Right forelimb (tissue), 1 donor: ENCODE measurements around the gene YARS1.
"Not testable (repeated sequence)": the region's sequence is repeated elsewhere in the genome, so short reads cannot be mapped to it uniquely, and the experiment has no call there.

Source experiments
- DNase-seq: peaks from one replicate; pipeline ENCODE4 v3.0.0-alpha.2; 2018

YARS1 gene

DNA sequence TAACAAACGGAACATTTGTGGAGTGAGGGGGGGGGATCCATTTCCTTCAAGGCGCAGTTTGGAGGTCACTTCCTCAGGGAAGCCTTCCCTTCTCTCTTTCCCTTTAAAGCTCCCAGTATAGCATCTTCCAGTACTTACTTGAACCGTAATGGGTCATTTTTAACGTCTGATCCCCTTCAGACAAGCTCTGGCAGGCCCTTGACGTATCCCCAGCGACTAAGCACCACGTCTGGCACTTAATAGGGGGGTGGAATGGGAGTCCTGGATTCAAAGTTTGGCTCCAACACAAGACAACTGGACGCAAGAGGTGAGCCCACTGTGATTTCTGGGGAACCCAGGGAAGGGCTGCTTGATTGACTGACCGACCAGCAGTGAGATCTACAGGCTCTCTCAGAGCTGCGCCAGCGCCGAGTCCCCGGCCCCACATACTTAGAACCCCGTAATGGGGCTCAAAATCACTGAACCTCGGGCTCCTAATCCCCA, 441 bp downstream of the YARS1 start:
- DNase-seq, result no peak

DNA sequence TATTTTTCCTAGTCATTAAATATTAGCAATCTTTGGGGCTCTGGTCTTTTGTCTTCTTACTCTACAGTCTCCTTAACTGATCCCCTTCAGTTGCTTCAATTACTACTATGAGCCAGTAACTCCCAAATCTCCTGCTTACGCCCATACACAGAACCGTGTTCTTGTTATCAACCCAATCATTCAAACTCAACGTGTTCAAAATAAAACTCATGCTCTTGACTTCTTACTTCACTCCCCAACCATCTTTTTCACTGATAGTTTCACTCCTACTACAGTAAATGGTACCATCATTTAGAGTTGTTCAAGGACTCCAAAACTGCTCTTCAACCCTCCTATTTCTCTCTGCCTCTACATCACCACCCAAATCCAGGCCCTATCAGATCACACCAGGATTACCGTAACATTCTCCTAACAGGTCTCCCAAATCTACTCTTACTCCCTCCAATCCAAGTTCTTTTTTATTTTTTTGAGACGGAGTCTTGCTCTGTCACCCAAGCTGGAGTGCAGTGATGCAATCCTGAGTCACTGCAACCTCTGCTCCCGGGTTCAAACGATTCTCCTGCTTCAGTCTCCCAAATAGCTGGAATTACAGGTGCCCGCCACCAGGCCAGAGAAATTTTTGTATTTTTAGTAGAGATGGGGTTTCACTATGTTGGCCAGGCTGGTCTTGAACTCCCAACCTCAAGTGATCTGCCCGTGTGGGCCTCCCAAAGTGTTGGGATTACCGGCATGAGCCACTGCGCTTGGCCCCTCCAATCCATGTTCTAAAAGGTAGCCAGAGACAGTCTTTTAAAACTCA, 3.0 kb downstream of the YARS1 start:
- no peak for DNase-seq

DNA sequence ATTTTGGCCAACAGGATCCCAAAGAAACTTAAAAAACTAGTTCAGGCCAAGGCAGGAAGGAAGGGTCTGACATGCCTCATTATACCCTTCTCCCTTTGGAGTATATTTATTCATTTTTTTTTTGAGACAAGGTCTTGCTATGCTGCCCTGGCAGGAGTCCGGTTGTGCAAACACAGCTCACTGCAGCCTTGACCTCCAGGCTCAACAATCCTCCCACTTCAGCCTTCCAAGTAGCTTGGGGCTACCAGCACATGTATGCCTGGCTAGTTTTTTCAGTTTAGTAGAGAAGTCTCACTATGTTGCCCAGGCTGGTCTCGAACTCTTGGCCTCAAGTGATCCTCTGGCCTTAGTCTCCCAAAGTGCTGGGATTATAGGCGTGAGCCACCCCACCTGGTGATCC, 5.2 kb downstream of the YARS1 start:
- no peak for DNase-seq

DNA sequence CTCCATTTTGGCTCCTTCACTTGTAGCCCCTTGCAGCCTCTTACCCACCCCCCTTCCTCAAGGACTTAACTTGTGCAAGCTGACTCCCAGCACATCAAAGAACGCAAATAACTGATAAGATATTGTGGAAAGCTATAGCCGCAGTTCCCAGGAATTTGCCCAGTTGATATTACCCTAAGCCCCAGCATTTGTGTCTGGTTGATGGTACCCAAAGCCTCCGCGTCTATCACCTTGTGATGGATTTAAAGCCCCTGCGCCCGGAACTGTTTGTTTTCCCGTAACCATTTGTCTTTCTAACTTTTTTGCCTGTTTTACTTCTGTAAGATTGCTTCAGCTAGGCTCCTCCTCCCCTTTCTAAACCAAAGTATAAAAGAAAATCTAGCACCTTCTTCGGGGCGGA, 5.9 kb downstream of the YARS1 start:
- DNase-seq, result no peak

DNA sequence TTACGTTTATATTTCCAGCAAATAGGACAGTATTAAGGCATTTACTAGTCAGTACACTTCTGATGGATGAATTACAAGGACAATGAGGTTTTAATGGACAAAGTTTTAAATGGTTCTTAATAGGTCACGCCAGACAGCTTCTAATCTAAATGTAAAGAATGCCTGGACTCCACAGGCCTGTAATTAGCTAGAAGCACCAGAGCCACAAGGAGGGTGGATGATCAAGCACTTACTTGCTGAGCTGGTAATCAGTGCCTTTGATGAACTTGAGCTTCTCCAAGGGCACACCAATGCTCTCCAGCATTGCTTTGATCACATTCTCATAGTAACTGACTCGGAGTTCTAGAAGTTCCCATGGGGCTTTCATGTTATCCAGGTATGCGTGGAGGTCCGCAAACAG, 6.8 kb downstream of the YARS1 start:
- DNase-seq, result no peak

DNA sequence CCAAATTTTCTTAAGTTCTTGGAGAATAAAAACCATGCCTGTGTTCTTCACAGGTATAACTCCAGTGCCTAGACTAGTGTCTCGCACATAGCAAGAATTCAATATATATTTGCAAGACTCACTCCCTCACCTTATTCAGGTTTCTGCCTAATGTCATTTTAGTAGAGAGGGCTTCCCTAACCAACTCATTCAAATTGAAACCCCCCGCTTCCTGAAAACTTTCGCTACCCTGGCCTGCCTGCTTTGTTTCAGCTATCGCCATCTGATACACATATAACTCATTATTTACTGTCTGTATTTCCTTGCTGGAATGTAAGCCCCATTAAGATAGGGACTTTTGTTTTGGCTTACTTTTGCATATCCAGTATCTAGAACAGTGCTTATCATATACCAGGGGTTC, 8.6 kb downstream of the YARS1 start:
- no peak for DNase-seq

DNA sequence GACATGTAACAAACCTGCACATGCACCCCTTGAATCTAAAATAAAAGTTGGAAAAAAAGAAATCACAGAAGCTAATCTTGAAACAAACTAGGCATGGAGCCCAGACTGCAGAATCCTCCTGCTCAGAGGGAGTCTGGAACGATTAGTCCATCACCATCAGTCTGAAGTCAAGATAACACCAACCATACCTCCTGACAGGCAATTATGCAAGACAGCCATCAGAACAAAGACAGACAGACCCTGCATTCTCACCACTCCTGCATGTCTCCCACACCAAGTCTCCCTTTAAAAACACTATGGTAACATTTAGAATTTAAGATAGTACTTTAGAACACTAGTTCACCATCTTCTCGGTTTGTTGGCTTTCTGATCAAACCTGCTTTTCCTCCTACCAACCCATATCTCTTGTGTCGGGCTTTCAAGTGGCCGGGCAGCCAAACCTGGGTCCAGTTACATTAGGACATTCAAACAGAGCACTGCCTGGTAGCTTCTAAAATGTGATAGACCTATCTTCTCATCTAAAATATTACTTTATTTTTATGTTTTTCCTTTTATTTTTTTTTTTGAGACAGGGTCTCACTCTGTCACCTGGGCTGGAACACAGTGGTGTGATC, 10.1 kb downstream of the YARS1 start:
- DNase-seq, result no peak

DNA sequence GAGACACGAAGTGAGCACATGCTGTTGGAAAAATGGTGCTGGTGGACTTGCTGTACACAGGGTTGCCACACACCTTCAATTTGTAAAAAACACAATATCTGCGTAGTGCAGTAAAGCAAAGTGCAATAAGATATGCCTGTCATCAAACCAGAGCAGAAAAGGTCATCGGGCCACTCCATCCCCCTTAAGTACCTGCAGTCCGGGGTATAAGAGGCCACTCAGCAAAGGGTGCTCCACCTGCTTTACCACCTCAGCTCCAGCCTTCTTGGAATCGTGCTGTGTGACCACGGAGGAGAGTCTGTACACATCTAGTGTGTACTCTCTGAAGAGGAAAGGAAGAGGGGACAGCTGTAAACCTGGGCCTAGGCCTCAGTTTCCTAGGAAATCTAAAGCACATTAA, 10.9 kb downstream of the YARS1 start:
- DNase-seq, result no peak

DNA sequence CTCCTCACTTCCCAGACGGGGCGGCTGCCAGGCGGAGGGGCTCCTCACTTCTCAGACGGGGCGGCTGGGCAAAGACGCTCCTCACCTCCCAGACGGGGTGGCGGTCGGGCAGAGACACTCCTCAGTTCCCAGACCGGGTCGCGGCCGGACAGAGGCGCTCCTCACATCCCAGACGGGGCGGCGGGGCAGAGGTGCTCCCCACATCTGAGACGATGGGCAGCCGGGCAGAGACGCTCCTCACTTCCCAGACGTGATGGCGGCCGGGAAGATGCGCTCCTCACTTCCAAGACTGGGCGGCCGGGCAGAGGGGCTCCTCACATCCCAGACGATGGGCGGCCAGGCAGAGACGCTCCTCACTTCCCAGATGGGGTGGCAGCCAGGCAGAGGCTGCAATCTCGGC, 12.7 kb downstream of the YARS1 start:
- not testable (repeated sequence) for DNase-seq

DNA sequence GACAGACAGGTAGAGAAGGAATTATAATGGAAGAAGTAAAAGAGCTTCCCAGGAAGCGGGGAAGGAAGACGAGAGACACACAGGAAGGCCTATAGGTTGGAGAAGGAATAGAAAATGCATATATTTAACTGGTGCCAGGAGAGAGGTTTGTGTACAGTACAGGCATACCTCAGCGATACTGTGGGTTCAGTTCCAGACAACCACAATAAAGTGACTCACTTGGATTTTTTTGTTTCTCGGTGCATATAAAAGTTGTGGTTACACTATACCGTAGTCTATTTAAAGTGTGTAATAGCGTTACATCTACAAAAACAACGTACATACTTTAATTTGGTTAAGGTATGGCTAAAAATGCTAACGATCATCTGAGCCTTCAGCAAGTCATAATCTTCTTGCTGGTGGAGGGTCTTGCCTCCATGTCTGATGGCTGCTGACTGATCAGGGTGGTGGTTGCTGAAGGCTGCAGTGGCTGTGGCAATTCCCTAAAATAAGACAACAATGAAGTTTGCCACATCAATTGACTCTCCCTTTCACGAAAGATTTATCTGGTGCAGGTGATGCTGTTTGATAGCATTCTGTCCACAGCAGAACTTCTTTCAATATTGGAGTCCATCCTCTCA, 16.0 kb downstream of the YARS1 start:
- no peak for DNase-seq

DNA sequence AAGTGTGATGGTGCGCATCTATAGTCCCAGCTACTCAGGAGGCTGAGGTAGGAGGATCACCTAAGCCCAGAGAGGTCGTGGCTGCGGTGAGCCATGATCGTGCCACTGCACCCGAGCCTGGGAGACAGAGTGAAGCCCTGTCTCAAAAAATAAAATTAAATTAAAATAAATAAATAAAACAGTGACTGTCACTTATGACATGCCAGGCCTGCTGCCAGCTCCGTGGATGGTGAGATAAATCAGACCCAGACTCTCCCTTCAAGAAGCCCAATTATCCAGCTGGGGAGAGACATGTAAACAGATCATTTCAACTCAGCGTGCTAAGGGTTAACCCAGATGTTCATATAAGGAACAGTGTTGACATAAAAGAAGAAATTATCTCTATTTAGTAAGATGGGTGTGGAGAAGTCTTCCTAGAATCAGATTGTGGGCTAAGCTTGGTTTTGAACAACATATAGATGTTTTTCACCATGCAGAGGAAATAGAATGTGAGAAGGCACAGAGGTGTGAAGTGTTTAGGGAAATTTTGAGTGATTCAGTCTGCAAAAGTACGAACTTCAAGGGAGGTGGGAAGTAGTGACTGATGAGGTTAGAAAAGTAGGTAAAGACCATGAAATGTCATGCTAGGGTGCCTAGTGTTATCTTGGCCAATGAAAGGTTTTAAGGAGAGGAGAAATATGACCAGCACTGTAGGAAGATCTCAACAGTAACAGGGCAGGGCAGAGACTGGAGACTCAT, 18.3 kb downstream of the YARS1 start:
- DNase-seq, result no peak

DNA sequence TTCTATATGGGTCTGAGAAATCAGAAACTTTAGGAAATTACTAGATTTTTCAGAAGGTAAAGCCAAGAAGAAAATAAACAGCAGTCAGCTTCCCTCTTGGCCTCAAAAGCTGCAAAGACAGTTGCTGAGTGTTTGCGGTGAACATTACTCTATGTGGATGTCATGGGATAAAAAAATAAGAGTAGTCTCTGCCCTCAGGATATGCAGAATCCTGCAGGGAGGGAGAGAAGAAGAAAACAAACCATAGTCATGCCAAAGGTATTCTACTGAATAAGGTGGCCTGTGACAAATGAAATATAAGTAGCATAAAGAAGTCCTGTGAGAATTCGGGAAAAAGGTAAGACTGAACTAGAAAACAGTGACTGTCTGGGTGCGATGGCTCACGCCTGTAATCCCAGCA, 19.0 kb downstream of the YARS1 start:
- DNase-seq, result no peak

DNA sequence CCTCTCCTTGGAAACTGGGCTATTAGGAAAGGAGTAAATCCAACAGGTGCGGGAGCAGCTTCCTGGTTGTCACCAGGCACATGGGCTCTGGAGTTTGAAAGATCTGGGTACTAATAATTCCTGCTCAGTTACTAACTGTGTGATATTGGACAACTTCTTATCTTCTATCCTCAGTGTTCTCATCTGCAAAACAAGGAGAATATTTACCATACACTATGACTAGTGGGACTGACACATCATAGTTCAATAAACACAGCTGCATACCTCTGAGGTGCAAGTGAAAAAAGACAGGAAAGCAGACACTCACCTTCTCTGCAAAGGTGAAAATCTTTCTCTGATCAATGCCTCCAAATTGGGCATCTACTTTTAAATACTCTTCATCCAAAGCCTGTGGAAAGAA, 19.7 kb downstream of the YARS1 start:
- DNase-seq, result no peak

DNA sequence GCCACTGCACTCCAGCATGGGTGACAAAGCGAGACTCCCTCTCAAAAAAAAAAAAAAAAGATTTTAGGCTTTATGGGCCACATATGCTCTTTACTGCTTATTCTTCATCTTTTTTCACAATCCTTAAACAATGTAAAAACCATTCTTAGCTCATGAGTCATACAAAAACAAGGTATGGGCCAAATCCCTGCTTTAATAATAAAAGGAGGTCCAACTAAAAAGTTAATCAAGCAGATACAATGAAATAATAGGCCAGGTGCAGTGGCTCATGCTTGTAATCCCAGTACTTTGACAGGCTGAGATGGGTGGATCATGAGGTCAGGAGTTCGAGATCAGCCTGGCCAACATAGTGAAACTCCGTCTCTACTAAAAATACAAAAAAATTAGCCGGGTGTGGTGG, 21.4 kb downstream of the YARS1 start:
- DNase-seq, result not testable (repeated sequence)

DNA sequence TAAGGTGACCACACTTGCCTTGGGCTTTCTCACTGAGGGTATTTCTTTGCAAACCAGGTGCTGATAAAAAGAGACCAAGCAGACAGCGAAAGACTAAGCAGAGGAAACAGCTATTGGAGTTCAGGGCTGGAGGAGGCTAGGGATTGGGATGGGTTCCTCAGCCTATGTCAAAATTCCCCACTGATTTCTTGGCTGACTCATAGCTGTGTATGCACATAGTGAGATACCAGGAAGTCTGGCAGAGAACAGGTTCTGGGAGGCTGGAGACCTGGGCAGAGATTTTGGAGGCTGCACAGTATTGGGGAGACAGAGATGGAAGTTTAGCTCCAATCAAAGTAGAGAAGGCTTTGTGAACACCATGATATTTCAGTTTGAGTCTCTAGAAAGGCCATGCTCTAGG, 25.3 kb downstream of the YARS1 start:
- DNase-seq, result no peak

DNA sequence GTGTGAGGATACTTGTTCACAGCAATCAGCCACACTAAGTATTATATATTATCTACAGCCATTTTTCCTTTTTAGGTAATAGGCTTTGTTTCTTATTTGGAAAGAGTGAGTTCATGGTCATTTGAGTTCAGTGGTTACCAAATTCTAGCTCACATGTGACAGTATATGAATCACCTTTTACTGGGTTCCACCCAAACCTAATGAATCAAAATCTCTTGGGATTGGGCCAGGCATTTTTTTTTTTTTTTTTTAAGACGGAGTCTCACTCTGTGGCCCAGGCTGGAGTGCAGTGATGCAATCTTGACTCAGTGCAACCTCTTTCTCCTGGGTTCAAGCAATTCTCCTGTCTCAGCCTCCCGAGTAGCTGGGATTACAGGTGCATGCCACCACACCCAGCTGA, 27.8 kb downstream of the YARS1 start:
- not testable (repeated sequence) for DNase-seq

DNA sequence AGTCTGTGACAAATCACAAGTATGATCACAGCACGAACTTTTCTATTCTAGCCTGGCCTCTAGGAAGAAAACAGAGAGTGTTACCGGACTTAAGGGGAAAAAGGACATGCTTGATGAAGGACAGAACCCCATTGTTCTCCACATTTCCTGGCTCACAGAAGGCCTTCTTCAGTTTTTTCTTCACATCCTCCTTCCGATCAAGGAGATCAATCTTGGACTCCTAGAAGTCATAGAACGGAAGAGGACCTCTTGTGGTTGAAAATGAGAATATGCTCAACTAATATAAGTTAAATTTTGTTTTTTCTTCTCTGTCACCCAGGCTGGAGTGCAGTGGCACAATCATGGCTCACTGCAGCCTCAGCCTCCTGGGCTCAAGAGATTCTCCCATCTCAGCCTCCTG, 30.3 kb downstream of the YARS1 start:
- DNase-seq, result no peak

DNA sequence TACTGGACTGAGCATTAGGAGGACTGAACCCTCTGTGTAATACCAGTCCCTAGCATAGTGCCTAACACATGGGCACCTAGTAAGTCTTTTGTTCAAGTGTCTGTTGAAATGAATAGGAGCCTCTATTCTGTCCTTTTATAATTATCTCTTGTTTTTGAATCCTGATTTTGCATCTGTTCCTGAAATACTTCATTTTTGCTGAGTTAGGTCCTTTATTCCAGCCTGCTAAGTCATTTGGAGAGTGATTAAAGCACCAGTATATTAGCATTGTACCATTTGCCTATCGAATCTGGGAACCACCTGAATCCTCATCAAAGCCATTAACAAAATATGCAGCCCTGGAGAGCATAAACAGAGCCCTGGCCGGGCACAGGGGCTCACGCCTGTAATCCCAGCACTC, 32.3 kb downstream of the YARS1 start:
- DNase-seq, result no peak

DNA sequence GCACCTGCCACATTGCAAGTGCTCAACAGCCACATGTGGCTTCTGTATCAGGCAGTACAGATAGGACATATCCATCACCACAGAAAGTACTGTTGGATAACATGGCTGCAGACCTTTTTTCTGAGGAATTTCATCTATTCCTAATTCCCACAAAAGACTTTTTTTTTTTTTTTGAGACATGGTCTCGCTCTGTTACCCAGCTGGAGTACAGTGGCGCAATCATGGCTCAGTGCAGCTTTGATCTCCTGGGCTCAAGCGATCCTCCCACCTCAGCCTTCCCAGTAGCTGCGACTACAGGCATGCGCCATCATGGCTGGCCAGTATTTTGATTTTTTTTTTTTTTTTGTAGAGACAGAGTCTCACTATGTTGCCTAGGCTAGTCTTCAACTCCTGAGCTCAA, 33.3 kb downstream of the YARS1 start:
- no peak for DNase-seq

DNA sequence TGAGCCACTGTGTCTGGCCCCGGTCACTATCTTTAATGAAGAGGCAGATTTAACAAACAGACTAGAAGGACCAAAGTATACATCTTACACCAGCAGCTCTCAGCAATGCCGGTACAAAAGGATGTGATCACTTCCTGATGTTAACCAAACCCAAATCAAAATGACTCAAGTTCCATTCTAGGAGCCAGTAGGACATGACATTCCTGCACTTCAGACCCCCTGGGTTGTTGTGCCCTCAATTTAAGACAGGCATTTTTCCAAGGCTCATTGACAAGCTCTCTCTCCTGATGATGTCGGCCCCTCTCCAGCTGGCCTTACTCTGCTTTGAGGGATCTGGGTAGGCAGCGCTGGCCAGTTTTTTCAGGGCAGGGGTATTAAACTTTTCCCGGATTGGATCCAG, 35.1 kb downstream of the YARS1 start:
- no peak for DNase-seq

DNA sequence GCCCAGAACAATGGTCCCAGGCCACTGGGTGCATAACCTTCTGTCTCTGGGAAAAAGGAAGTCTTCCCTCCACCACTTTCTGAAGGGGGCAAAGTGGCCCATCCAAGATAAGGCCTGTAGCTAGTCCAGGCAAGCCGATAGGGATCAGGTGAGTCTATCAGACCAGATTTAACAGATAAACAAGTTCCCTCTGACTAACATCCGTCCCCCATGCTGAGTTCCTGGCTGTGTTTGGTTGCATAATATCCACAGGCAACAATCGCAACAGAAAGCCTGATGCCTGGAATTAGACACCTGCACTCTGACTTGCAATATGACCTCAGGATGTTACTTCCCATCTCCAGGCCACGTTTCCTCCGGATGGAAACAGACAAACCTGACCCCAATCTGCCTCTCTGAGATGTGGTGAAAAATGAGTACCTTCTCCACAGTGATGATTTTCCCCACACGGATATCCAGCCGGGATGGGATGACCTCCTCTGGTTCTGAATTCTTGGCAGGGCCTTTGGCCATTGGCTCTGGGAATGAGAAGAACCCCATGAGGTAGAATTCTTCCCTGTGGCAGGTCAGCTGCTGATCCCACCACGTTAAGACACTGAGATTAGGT, 36.4 kb downstream of the YARS1 start:
- DNase-seq, result no peak

DNA sequence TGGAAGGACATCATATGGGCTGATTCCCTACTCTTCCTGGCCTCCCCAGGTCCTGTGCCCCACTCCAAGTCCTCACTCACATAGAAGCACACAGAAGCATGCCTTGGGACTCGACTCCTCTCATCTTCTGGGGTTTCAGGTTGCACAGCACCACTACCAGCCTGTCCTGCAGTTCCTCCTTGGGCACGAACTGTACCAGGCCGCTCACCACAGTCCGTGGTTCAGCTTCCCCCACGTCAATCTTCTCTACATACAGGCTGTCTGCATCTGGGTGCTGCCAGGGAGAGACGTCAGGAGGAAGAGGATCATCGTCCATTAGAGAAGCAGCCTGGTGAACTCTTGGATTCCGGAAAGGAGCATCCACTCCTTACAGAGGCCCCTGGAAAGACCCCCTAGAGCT, 37.2 kb downstream of the YARS1 start:
- DNase-seq, result no peak

DNA sequence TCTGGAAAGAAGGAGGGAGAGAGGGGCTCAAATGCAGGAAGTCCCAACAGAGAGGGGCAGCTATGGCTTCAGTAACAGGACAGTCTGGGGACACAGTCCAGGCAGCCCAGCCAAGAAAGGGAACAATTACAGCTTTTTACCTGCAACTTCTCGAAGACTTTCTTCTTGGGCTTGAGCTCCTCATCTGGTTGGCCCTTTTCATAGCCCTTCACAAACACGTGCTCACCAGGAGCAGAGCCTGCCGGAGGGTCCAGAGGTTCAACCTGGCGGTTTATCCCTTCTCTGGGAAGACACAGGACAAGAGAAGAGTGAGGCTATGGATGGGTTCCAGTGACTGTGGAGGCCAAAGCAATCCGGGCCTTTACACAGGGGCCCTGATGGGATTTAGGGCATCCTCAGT, 37.9 kb downstream of the YARS1 start:
- DNase-seq, result no peak
